ENCODE data around the gene TPGS2.

The TPGS2 gene

DNA sequence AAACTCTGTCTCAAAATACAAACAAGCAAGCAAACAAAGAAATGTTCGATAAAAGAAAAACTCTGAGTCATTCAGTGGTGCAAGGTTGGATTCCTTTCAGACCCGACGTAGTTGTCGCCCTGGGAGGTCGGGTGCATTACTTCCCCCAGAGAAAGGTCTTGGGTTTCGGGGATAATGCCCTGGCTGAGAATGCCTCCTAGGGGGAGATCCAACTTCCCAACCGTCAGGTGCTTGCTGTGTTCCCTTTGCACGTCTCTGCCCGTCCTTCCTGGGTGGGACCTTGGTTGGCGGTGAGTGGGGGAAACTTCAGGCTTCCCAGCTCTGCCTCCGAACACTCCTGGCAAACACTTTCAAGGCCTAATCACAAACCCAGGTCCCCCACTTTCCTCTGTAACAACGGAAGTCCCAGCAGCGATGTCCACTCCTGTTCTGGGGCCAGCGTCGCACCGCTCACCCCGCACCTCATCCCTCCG is 609 bp downstream of the TPGS2 start:
- peak overlapping the region; percentile 86 for H3K4me2 ChIP-seq (ENCODE audit: low read depth, low read length, poor library complexity, severe bottlenecking)
- no peaks in the 10 kb centered on the region for H3K9me2 ChIP-seq (replicated peaks; ENCODE audit: low read depth, low read length)
- H4K20me1 ChIP-seq (ENCODE audit: insufficient read depth, low read length, poor library complexity, severe bottlenecking), result no peaks in the 10 kb centered on the region
- TF ChIP-seq EZH2phosphoT487 (IDR thresholded peaks at IDR 0.05; ENCODE audit: borderline replicate concordance), result no peak
- TF ChIP-seq, protein P1, sequence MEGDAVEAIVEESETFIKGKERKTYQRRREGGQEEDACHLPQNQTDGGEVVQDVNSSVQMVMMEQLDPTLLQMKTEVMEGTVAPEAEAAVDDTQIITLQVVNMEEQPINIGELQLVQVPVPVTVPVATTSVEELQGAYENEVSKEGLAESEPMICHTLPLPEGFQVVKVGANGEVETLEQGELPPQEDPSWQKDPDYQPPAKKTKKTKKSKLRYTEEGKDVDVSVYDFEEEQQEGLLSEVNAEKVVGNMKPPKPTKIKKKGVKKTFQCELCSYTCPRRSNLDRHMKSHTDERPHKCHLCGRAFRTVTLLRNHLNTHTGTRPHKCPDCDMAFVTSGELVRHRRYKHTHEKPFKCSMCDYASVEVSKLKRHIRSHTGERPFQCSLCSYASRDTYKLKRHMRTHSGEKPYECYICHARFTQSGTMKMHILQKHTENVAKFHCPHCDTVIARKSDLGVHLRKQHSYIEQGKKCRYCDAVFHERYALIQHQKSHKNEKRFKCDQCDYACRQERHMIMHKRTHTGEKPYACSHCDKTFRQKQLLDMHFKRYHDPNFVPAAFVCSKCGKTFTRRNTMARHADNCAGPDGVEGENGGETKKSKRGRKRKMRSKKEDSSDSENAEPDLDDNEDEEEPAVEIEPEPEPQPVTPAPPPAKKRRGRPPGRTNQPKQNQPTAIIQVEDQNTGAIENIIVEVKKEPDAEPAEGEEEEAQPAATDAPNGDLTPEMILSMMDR (conservative IDR thresholded peaks at IDR 0.05; ENCODE audit: low read length), result no peak
- H3K9ac ChIP-seq (ENCODE audit: low read depth, low read length, poor library complexity, severe bottlenecking), result peak overlapping the region; percentile 92
- peaks cover 69% of the 10 kb centered on the region for H3K79me2 ChIP-seq (ENCODE audit: insufficient read depth, low read length)
- H2AFZ ChIP-seq (ENCODE audit: low read length), result peak overlapping the region; percentile 98
- H3K9me3 ChIP-seq (ENCODE audit: insufficient read depth, low read depth, low read length), result no peaks in the 10 kb centered on the region
- peaks cover 36% of the 10 kb centered on the region for H3K4me1 ChIP-seq (ENCODE audit: insufficient read depth, low read length, poor library complexity, severe bottlenecking)
- no peaks in the 10 kb centered on the region for H3F3A ChIP-seq (ENCODE audit: low read depth)
- H3K4me3 ChIP-seq (ENCODE audit: low read length, poor library complexity, severe bottlenecking), result peak overlapping the region; percentile 99
- no peaks in the 10 kb centered on the region for H3K27me3 ChIP-seq (ENCODE audit: insufficient read depth, low read length, poor library complexity, severe bottlenecking)
- H3K36me3 ChIP-seq (ENCODE audit: insufficient read depth, low read length), result no peaks in the 10 kb centered on the region

DNA sequence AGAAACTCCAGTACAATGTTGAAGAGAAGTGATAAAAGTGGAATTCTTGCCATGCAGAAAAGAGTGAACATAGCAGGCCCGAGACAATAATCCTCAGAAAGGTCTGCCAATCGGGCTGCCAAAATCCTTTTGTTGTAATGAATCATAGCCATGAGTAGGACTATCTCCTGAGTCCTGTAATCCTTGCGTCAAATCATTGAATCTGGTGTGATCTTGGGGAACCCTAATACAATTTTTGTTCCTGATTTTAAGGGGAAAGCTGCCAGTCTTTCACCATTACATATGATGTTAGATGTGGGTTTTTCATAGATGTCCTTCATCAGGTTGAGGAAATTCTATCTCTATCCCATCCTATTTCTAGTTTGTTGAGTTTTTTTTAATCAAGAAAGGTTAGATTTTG is 2.2 kb downstream of the TPGS2 start:
- H3K79me2 ChIP-seq (ENCODE audit: insufficient read depth, low read length), result peaks cover 70% of the 10 kb centered on the region
- no peaks in the 10 kb centered on the region for H3K27me3 ChIP-seq (ENCODE audit: insufficient read depth, low read length, poor library complexity, severe bottlenecking)
- no peaks in the 10 kb centered on the region for H3K9me2 ChIP-seq (replicated peaks; ENCODE audit: low read depth, low read length)
- H3K4me1 ChIP-seq (ENCODE audit: insufficient read depth, low read length, poor library complexity, severe bottlenecking), result peaks cover 29% of the 10 kb centered on the region
- TF ChIP-seq, protein P1 (conservative IDR thresholded peaks at IDR 0.05; ENCODE audit: low read length), result no peak
- no peak for TF ChIP-seq EZH2phosphoT487 (IDR thresholded peaks at IDR 0.05; ENCODE audit: borderline replicate concordance)
- no peaks in the 10 kb centered on the region for H3F3A ChIP-seq (ENCODE audit: low read depth)
- H4K20me1 ChIP-seq (ENCODE audit: insufficient read depth, low read length, poor library complexity, severe bottlenecking), result no peaks in the 10 kb centered on the region
- H3K4me2 ChIP-seq (ENCODE audit: low read depth, low read length, poor library complexity, severe bottlenecking), result peak overlapping the region; percentile 23
- no peaks in the 10 kb centered on the region for H3K36me3 ChIP-seq (ENCODE audit: insufficient read depth, low read length)
- no peaks in the 10 kb centered on the region for H3K9me3 ChIP-seq (ENCODE audit: insufficient read depth, low read depth, low read length)
- no peak overlapping the region for H3K4me3 ChIP-seq (ENCODE audit: low read length, poor library complexity, severe bottlenecking)
- H2AFZ ChIP-seq (ENCODE audit: low read length), result no peak overlapping the region
- no peak overlapping the region for H3K9ac ChIP-seq (ENCODE audit: low read depth, low read length, poor library complexity, severe bottlenecking)

DNA sequence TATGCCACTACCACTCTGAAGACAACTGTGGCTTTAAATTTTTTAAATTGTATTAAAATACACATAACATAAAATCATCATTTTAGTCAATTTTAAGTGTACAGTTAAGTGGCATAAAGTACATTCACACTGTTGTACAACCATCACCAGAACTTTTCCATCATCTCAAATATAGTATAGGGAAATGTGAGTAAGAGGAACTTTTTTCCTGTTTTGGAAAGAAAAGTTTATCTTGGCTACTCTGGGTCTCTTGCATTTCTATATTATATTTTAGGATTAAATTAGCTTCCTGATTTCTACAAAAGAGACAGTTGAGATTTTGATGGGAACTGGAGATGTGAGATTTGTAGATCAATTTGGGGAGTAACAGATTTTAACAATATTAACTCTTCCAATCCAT is 3.3 kb downstream of the TPGS2 start:
- Histone ChIP-seq H2AFZ (ENCODE audit: low read length) (no peak overlapping the region), H3K79me2 (ENCODE audit: insufficient read depth, low read length) (peaks cover 61% of the 10 kb centered on the region)

More for the DNA sequence above, 3.3 kb downstream of the TPGS2 start:
- no peaks in the 10 kb centered on the region for H4K20me1 ChIP-seq (ENCODE audit: insufficient read depth, low read length, poor library complexity, severe bottlenecking)
- no peaks in the 10 kb centered on the region for H3K27me3 ChIP-seq (ENCODE audit: insufficient read depth, low read length, poor library complexity, severe bottlenecking)
- H3K9ac ChIP-seq (ENCODE audit: low read depth, low read length, poor library complexity, severe bottlenecking), result no peak overlapping the region
- no peaks in the 10 kb centered on the region for H3K9me3 ChIP-seq (ENCODE audit: insufficient read depth, low read depth, low read length)
- TF ChIP-seq EZH2phosphoT487 (IDR thresholded peaks at IDR 0.05; ENCODE audit: borderline replicate concordance), result no peak
- TF ChIP-seq, protein P1 (conservative IDR thresholded peaks at IDR 0.05; ENCODE audit: low read length), result no peak
- H3K4me1 ChIP-seq (ENCODE audit: insufficient read depth, low read length, poor library complexity, severe bottlenecking), result peaks cover 19% of the 10 kb centered on the region
- H3K9me2 ChIP-seq (replicated peaks; ENCODE audit: low read depth, low read length), result no peaks in the 10 kb centered on the region
- no peak overlapping the region for H3K4me3 ChIP-seq (ENCODE audit: low read length, poor library complexity, severe bottlenecking)
- H3F3A ChIP-seq (ENCODE audit: low read depth), result no peaks in the 10 kb centered on the region
- H3K36me3 ChIP-seq (ENCODE audit: insufficient read depth, low read length), result no peaks in the 10 kb centered on the region
- no peak overlapping the region for H3K4me2 ChIP-seq (ENCODE audit: low read depth, low read length, poor library complexity, severe bottlenecking)
